DMS153 treated with DMSO at 0.1 percent for 48 hours (cell line): ENCODE data around the gene TRABD2A.
"Not testable (repeated sequence)": the region's sequence is repeated elsewhere in the genome, so short reads cannot be mapped to it uniquely, and the experiment has no call there.

Source experiments
- DNase-seq: peaks from one replicate; lab custom pipeline; 2025; ENCODE audit not compliant: unreplicated experiment; lab: John Stamatoyannopoulos, UW

TRABD2A gene

DNA sequence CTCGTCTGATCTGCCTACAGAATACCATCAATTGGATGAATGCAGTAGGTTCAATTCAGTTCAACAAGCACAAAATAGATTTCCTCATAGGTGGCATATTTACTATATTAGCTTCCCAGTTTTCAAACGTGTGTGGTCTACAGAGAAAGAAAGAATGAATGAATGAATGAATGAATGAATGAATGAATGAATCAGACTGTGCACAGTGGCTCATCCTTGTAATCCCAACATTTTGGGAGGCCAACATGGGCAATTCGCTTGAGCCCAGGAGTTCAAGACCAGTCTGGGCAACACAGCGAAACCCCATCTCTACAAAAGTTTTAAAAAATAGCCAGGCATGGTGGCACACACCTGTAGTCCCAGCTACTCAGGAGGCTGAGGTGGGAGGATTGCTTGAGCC lies 94.9 kb downstream of the TRABD2A start:
- DNase-seq: no peak

DNA sequence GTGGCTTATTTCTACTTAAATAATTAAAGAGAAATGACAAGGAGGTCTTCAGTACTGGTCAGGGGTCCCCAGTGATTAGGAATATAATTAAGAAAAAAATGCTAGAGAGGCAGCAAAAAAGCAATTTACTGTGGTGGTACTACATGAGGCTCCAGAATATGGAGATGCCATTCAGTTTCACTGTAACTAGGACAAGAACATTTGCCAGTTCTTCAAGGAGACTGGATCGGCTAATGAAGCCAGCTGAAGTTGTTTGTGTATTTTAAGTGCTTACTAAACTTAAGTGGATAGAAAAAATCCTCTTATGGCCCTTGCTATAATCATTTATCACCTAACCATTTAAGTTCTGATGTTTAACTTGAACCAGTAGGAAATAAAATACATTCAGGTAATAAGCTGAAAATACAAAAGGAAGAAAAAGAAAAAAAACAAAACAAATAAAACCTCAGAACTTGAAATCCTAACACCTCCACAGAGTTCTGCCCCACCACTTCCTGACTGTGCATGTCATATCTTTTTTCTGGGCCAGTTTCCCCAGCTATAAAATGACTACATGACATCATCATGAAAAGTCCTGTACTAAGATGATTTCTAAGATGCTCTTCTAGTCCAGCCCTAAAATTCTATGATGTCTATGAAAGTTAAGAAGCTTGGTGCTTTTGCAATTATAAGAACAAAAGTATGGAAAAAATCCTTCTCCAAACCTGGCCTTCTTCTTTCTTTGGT lies 98.0 kb downstream of the TRABD2A start:
- no peak for DNase-seq

DNA sequence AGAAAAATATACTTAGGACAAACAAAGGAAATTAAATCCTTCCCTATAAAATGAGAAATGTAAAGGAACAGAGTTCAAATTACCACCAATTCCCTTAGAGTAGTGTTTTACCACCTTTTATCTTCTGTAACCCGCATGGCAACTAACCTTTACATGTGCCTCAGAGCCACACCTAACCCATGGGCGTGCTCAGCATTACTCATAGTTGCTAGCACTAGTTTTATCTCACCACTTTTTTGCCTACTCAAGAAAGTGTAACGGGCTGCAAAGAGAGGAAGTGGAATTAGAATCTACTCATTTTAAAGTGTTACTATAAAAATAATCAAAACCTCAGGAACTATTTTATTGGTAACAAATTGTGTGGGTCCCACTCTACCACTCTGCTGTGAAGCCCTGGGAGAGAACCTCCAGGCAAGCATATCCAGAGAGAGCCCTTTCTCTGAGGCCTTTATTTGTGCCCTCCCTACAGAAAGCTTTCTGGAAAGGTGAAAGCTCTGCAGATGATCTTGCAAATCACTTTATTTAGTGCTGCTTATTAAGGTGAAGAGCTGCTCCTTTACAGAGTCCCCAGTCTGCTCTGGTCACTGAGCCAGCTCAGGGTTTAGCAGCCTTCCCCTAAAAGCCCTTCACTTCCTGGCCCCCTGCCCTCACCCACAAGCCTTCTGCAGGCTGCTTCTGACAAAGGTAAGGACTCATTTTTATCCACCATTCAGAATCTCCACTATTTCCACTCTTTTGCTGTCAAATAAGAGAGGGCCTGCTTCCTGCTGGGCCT lies 98.8 kb downstream of the TRABD2A start:
- DNase-seq: no peak

DNA sequence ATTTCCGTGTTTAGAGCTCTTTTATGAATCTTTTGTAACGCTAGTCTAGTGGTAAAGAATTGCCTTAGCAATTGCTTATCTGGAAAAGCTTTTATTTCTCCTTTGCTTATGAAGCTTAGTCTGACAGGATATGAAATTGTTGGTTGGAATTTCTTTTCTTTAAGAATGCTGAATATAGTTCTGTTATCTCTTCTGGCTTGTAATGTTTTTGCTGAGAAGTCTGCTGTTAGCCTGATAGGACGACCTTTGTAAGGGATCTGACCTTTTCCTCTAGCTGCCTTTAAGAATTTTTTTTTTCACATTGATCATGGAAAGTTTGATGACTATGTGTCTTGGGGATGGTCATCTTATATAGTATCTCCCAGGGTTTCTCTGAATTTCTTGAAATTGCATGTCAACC lies 101.1 kb downstream of the TRABD2A start:
- no peak for DNase-seq

DNA sequence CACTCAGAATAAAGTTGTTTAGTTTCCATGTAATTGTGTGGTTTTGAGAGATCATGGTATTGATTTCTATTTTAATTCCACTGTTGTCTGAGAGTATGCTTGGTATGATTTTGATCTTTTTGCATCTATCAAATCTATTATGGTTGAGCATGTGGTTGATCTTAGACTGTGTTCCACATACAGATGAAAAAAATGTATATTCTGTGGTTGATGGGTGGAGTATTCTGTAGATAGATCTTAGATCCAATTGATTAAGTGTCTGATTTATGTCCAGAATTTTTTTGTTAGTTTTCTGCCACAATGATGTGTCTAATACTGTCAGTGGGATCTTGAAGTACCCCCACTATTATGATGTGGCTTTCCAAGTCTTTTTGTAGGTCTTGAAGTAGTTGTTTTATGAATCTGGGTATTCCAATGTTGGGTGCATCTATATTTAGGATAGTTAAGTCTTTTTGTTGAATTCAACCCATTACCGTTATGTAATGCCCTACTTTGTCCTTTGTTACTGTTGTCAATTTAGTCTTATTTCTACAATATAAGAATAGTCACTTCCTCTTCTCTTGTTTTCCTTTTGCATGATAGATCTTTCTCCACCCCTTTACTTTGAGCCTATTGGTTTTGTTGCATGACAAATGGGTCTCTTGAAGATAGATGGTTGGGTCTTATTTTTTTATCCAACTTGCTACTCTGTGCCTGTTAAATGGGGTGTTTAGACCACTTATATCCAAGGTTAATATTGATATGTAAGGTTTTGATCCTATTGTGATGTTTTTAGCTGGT lies 101.8 kb downstream of the TRABD2A start:
- no peak for DNase-seq

DNA sequence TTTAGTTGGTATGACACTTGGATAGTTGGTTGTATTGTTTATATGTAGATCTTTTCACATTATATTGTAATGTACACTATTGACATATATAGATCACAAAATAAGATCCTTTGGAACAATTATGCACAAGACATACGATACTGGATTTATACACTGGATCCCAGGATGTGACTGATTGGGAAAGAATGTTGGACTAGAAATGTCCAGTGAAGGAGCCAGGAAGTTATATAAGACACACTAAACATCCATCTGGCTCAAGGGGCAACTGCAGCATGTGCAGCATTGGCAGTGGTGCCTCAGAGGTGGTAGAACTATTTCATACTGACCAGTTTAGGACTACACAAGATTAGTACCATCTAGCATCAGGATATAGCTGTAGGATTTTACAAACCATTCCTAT lies 104.9 kb downstream of the TRABD2A start:
- DNase-seq: no peak

DNA sequence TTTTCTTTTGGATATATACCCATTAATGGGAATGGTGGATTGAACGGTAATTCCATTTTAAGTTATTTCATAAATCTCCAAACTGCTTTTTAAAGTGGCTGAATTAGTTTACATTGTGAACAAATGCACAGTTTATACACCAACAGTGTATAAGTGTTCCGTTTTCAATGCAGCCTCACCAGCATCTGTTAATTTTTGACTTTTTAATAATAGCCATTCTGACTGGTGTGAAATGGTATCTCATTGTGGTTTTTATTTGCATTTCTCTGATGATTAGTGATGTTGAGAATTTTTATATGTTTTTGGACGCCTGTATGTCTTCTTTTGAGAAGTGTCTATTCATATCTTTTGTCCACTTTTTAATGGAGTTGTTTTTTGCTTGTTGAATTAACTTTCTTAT lies 107.3 kb downstream of the TRABD2A start:
- not testable (repeated sequence) for DNase-seq
